NT2/D1 (cell line): ENCODE measurements around the gene PEAR1.

Experiments
- DNase-seq: peaks from one replicate; pipeline ENCODE4 v3.0.0-alpha.2; 2011; ENCODE audit warnings: low read depth, low spot score
- H3K27me3 ChIP-seq: 2 replicates; pipeline ENCODE4 v1.6.0; 2011; ENCODE audit warnings: mild to moderate bottlenecking; ENCODE audit not compliant: insufficient read length, insufficient read depth
- H3K36me3 ChIP-seq: 2 replicates; pipeline ENCODE4 v1.6.1; 2011; ENCODE audit warnings: mild to moderate bottlenecking, low read length, mixed read lengths; ENCODE audit not compliant: insufficient read depth, insufficient read length
- H3K4me1 ChIP-seq: 2 replicates; pipeline ENCODE4 v1.5.1; 2011; ENCODE audit not compliant: insufficient read depth, insufficient read length
- H3K4me3 ChIP-seq: 2 replicates; pipeline ENCODE4 v1.5.1; 2011; ENCODE audit warnings: low read depth; ENCODE audit not compliant: insufficient read length
- H3K9ac ChIP-seq: 2 replicates; pipeline ENCODE4 v1.6.0; 2011; ENCODE audit warnings: low read depth; ENCODE audit not compliant: insufficient read length
- H3K9me3 ChIP-seq: 2 replicates; pipeline ENCODE4 v1.5.1; 2011; ENCODE audit warnings: mild to moderate bottlenecking, low read length; ENCODE audit not compliant: insufficient read depth
- SUZ12 ChIP-seq: IDR thresholded peaks from 2 replicates; pipeline ENCODE4 v1.6.1; 2011; ENCODE audit not compliant: insufficient read length, insufficient read depth; ENCODE audit errors: extremely low read depth
- YY1 ChIP-seq: IDR thresholded peaks from 2 replicates; pipeline ENCODE4 v1.6.1; 2011; ENCODE audit not compliant: insufficient read length, insufficient read depth
- ZNF274 ChIP-seq: IDR thresholded peaks from 2 replicates; pipeline ENCODE4 v1.6.1; 2011; ENCODE audit warnings: mild to moderate bottlenecking, low read depth, low read length

PEAR1 gene

DNA sequence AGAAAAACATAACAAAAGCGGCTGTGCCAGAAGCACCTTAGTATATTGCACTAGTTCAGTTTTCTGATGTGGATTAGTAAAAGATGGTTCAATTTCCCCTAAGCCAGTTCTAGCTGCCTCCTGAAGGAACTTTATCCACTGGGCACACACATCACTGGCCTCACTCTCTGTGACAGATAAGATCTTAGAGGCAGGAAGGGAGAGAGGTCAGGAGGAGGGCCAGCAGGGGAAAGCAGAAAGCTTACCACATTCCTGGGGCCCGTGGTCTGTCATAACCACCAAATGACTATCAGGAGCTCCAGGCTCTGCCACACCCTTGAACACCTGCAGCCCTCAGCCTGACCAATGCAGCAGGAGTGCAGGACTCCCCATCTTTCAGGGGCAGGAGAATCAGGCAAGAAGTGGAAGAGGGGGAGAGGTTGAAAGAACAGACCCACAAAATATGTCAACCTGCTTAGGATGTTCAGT is 64.8 kb downstream of the PEAR1 start:
- Histone ChIP-seq H3K9ac (no peak overlapping the region), H3K9me3 (no peaks in the 10 kb centered on the region), H3K27me3 (no peaks in the 10 kb centered on the region), H3K4me3 (no peak overlapping the region), H3K4me1 (peaks cover 2% of the 10 kb centered on the region), H3K36me3 (peaks cover 92% of the 10 kb centered on the region)
- no peak for TF ChIP-seq ZNF274
- TF ChIP-seq SUZ12: no peak
- no peak for TF ChIP-seq YY1
- no peak for DNase-seq

GRCh38 chr1:156959414-156959813 is 65.9 kb downstream of the PEAR1 start:
- H3K9ac ChIP-seq: no peak overlapping the region
- peaks cover 88% of the 10 kb centered on the region for H3K36me3 ChIP-seq
- peaks cover 2% of the 10 kb centered on the region for H3K4me1 ChIP-seq
- no peak for DNase-seq
- H3K4me3 ChIP-seq: no peak overlapping the region
- no peaks in the 10 kb centered on the region for H3K9me3 ChIP-seq
- TF ChIP-seq ZNF274: no peak
- TF ChIP-seq YY1: no peak
- H3K27me3 ChIP-seq: no peaks in the 10 kb centered on the region

GRCh38 chr1:156959925-156960324 is 66.4 kb downstream of the PEAR1 start:
- TF ChIP-seq YY1: no peak
- TF ChIP-seq SUZ12: no peak
- TF ChIP-seq ZNF274: no peak
- peaks cover 2% of the 10 kb centered on the region for H3K4me1 ChIP-seq
- DNase-seq: no peak
- H3K9ac ChIP-seq: no peak overlapping the region
- H3K9me3 ChIP-seq: no peaks in the 10 kb centered on the region
- no peaks in the 10 kb centered on the region for H3K27me3 ChIP-seq
- H3K36me3 ChIP-seq: peaks cover 83% of the 10 kb centered on the region
- H3K4me3 ChIP-seq: no peak overlapping the region

- Histone ChIP-seq H3K4me3 (no peak overlapping the region), H3K9me3 (no peaks in the 10 kb centered on the region), H3K36me3 (peaks cover 83% of the 10 kb centered on the region), H3K4me1 (peaks cover 2% of the 10 kb centered on the region), H3K27me3 (no peaks in the 10 kb centered on the region), H3K9ac (no peak overlapping the region)
- TF ChIP-seq ZNF274: no peak
- TF ChIP-seq YY1: no peak
- TF ChIP-seq SUZ12: no peak
- no peak for DNase-seq
Observed at GRCh38 chr1:156961709-156962108, 68.2 kb downstream of the PEAR1 start.

- Histone ChIP-seq H3K4me1 (peaks cover 2% of the 10 kb centered on the region), H3K9me3 (no peaks in the 10 kb centered on the region), H3K36me3 (peaks cover 81% of the 10 kb centered on the region), H3K4me3 (no peak overlapping the region), H3K9ac (no peak overlapping the region), H3K27me3 (no peaks in the 10 kb centered on the region)
- no peak for DNase-seq
- TF ChIP-seq ZNF274 (no peak), SUZ12 (no peak), YY1 (no peak)
Observed at GRCh38 chr1:156963621-156964020, 70.1 kb downstream of the PEAR1 start.

DNA sequence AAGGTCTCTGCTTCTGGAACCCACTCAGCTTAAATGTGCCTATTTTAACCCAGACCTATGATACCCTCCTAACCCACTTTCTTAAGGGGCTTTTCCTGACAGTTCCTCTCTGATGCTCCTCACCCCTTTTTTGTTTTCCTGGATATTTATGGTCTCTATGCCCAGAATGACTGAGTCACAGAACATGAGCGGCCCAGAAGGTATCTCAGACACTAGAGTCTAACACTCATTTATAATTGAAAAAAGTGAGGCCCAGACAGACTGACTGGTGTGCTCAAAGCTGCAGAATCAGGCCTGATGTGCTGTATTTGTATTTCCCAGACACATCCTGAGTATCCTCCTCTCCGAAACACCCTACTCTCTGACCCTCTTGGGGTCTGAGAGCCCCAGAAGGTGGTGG is 70.9 kb downstream of the PEAR1 start:
- Histone ChIP-seq H3K4me3 (no peak overlapping the region), H3K36me3 (peaks cover 82% of the 10 kb centered on the region), H3K9me3 (no peaks in the 10 kb centered on the region), H3K9ac (no peak overlapping the region), H3K4me1 (no peaks in the 10 kb centered on the region), H3K27me3 (no peaks in the 10 kb centered on the region)
- TF ChIP-seq YY1: no peak
- no peak for TF ChIP-seq ZNF274
- TF ChIP-seq SUZ12: no peak
- DNase-seq: no peak
